Testis (tissue), 2 donors: ENCODE data around the gene KCNQ5.

Source experiments
- CTCF ChIP-seq, 3 experiments: fragments of 450-650 bp in 2 of 3; fragments of 200-600 bp in 1 of 3; sonication (generic) in 1 of 3; IDR thresholded peaks; one replicate each; pipeline ENCODE4 v1.5.1; 2016 to 2019; ENCODE audit warnings: antibody characterized with exemption in 3 of 3, mild to moderate bottlenecking in 2 of 3, moderate library complexity in 1 of 3
- POLR2A ChIP-seq: fragments of 450-650 bp; IDR thresholded peaks from one replicate; pipeline ENCODE4 v1.6.1; 2017; ENCODE audit warnings: antibody characterized with exemption, mild to moderate bottlenecking, moderate library complexity

- TF ChIP-seq CTCF (IDR thresholded peaks at IDR 0.05) (no peak), POLR2A (no peak)
Measured at GRCh38 chr6:72954716-72955115, 332.9 kb downstream of the KCNQ5 start.
